IMR-90 (cell line): ENCODE data around the gene N4BP2L1. TPM values are rescaled to one million over a fixed set of nuclear protein-coding genes. Genes with fewer than 3 reads are reported as not detected.

Experiments used
- ATAC-seq: fragments of 200-7000 bp; cut with Tn5 transposase; 2 replicates; pipeline ENCODE4 v1.9.1; 2020; ENCODE audit warnings: low read depth, mild to moderate bottlenecking, moderate library complexity
- BruUV-seq: library from RNA; stranded (reverse); fragments of 400-500 nt; replicated peaks from 2 replicates; lab custom pipeline; 2021; lab: Mats Ljungman, UMichigan
- CTCF ChIA-PET: fragments of 300-600 bp; formaldehyde crosslinking; extraction: SDS; loops from one replicate; lab custom pipeline; 2021; ENCODE audit warnings: antibody characterized with exemption; lab: Yijun Ruan, JAX
- POLR2A ChIA-PET: fragments of 300-600 bp; sonication (Branson Sonifier 250); formaldehyde crosslinking; loops from one replicate; lab custom pipeline; 2022; ENCODE audit warnings: antibody characterized with exemption; ENCODE audit not compliant: unreplicated experiment; lab: Charles Lee
- DNase-seq: peaks from one replicate; pipeline ENCODE4 v3.0.0; 2013
- H2AFZ ChIP-seq: replicated peaks from 2 replicates; pipeline ENCODE3; 2013; ENCODE audit warnings: low read length, mild to moderate bottlenecking; ENCODE audit not compliant: poor library complexity
- H2AK5ac ChIP-seq: 2 replicates; pipeline ENCODE4 v1.6.1; 2013; ENCODE audit warnings: low read depth, low read length, inconsistent platforms
- H2AK9ac ChIP-seq: replicated peaks from 2 replicates; pipeline ENCODE3; 2013; ENCODE audit warnings: mild to moderate bottlenecking, low read depth, low read length, moderate library complexity; ENCODE audit not compliant: poor library complexity
- H2BK120ac ChIP-seq: 2 replicates; pipeline ENCODE4 v1.6.1; 2013; ENCODE audit warnings: low read depth, low read length, inconsistent platforms
- H2BK15ac ChIP-seq: 3 replicates; pipeline ENCODE4 v1.6.1; 2013; ENCODE audit warnings: low read depth, low read length, inconsistent platforms
- H2BK20ac ChIP-seq: 2 replicates; pipeline ENCODE4 v1.6.1; 2013; ENCODE audit warnings: low read depth, mild to moderate bottlenecking, inconsistent platforms, low read length, moderate library complexity
- H2BK5ac ChIP-seq: 2 replicates; pipeline ENCODE4 v1.6.1; 2013; ENCODE audit warnings: mild to moderate bottlenecking, low read depth, low read length, inconsistent platforms; ENCODE audit not compliant: poor library complexity, severe bottlenecking
- H3K14ac ChIP-seq: replicated peaks from 2 replicates; pipeline ENCODE4 v1.6.1; 2013; ENCODE audit warnings: low read depth, low read length, inconsistent platforms
- H3K18ac ChIP-seq: 2 replicates; pipeline ENCODE4 v1.6.1; 2013; ENCODE audit warnings: low read depth, low read length, control low read depth
- H3K23ac ChIP-seq: 2 replicates; pipeline ENCODE4 v1.6.1; 2013; ENCODE audit warnings: low read depth, low read length, inconsistent platforms
- H3K27ac ChIP-seq: 2 replicates; pipeline ENCODE4 v1.5.1; 2013; ENCODE audit warnings: mild to moderate bottlenecking, control low read depth, low read length; ENCODE audit not compliant: insufficient read depth
- H3K27me3 ChIP-seq: 2 replicates; pipeline ENCODE4 v1.6.1; 2013; ENCODE audit warnings: low read length; ENCODE audit not compliant: control insufficient read depth, insufficient read depth
- H3K36me3 ChIP-seq: 2 replicates; pipeline ENCODE4 v1.6.1; 2013; ENCODE audit warnings: low read length, mixed read lengths; ENCODE audit not compliant: control insufficient read depth, insufficient read depth
- H3K4ac ChIP-seq: 2 replicates; pipeline ENCODE4 v1.6.1; 2013; ENCODE audit warnings: low read depth, low read length, inconsistent platforms
- H3K4me1 ChIP-seq: 2 replicates; pipeline ENCODE4 v1.6.1; 2013; ENCODE audit warnings: low read length, mixed read lengths; ENCODE audit not compliant: control insufficient read depth, insufficient read depth
- H3K4me2 ChIP-seq: 2 replicates; pipeline ENCODE4 v1.6.1; 2013; ENCODE audit warnings: low read depth, mild to moderate bottlenecking, control low read depth, low read length, moderate library complexity
- H3K4me3 ChIP-seq: 2 replicates; pipeline ENCODE4 v1.5.1; 2013; ENCODE audit warnings: low read depth, mild to moderate bottlenecking, control low read depth, low read length, moderate library complexity; ENCODE audit not compliant: insufficient read depth
- H3K56ac ChIP-seq: 2 replicates; pipeline ENCODE4 v1.6.1; 2013; ENCODE audit warnings: low read length, inconsistent platforms; ENCODE audit not compliant: insufficient read depth; ENCODE audit errors: extremely low read depth
- H3K79me1 ChIP-seq, 2 experiments: 2 replicates each; pipeline ENCODE4 v1.6.1; 2013; ENCODE audit warnings: low read length in 2 of 2, inconsistent platforms in 1 of 2, low read depth in 1 of 2
- H3K9ac ChIP-seq: 2 replicates; pipeline ENCODE4 v1.6.1; 2013; ENCODE audit warnings: low read depth, low read length, control low read depth
- H3K9me1 ChIP-seq: 2 replicates; pipeline ENCODE4 v1.6.1; 2013; ENCODE audit warnings: low read length, inconsistent platforms; ENCODE audit not compliant: insufficient read depth
- H3K9me3 ChIP-seq: 2 replicates; pipeline ENCODE4 v1.6.1; 2013; ENCODE audit warnings: low read length; ENCODE audit not compliant: control insufficient read depth, insufficient read depth
- H4K20me1 ChIP-seq: 2 replicates; pipeline ENCODE4 v1.6.1; 2013; ENCODE audit warnings: low read length, inconsistent platforms; ENCODE audit not compliant: insufficient read depth
- H4K5ac ChIP-seq: 2 replicates; pipeline ENCODE4 v1.6.1; 2013; ENCODE audit warnings: mild to moderate bottlenecking, low read depth, low read length, control low read depth
- H4K8ac ChIP-seq, 2 experiments: 2 replicates each; pipeline ENCODE4 v1.6.1; 2013; ENCODE audit warnings: low read depth in 2 of 2, low read length in 2 of 2, control low read depth in 1 of 2, inconsistent platforms in 1 of 2
- H4K91ac ChIP-seq: 2 replicates; pipeline ENCODE4 v1.6.1; 2013; ENCODE audit warnings: low read depth, low read length, inconsistent platforms; ENCODE audit not compliant: insufficient read depth
- BHLHE40 ChIP-seq: fragments of 150-350 bp; IDR thresholded peaks from 2 replicates; pipeline ENCODE4 v1.6.1; 2016; ENCODE audit warnings: mild to moderate bottlenecking, low read depth, low read length
- CEBPB ChIP-seq: IDR thresholded peaks from 2 replicates; pipeline ENCODE4 v1.6.1; 2012; ENCODE audit warnings: low read depth, low read length, improper control_type of control experiment
- CHD1 ChIP-seq: IDR thresholded peaks from 2 replicates; pipeline ENCODE4 v1.6.1; 2012; ENCODE audit warnings: low read depth, low read length, improper control_type of control experiment
- CTCF ChIP-seq: conservative IDR thresholded peaks from 2 replicates; pipeline ENCODE4 v1.5.1; 2012; ENCODE audit warnings: mild to moderate bottlenecking, low read depth, low read length, improper control_type of control experiment
- ELK1 ChIP-seq: fragments of 150-350 bp; IDR thresholded peaks from 2 replicates; pipeline ENCODE4 v1.6.1; 2016; ENCODE audit warnings: low read depth, mild to moderate bottlenecking, low read length, moderate library complexity, borderline replicate concordance
- FOS ChIP-seq: fragments of 150-350 bp; IDR thresholded peaks from 2 replicates; pipeline ENCODE4 v1.6.1; 2016; ENCODE audit warnings: low read depth, low read length
- MAFK ChIP-seq: IDR thresholded peaks from 2 replicates; pipeline ENCODE4 v1.6.1; 2012; ENCODE audit warnings: low read depth, low read length, improper control_type of control experiment
- MAZ ChIP-seq: IDR thresholded peaks from 2 replicates; pipeline ENCODE4 v1.6.1; 2012; ENCODE audit warnings: low read depth, mild to moderate bottlenecking, low read length, improper control_type of control experiment, moderate library complexity, borderline replicate concordance
- MXI1 ChIP-seq: IDR thresholded peaks from 2 replicates; pipeline ENCODE4 v1.6.1; 2012; ENCODE audit warnings: low read depth, mild to moderate bottlenecking, low read length, moderate library complexity, borderline replicate concordance
- NFE2L2 ChIP-seq: fragments of 150-350 bp; IDR thresholded peaks from 2 replicates; pipeline ENCODE4 v1.6.1; 2016; ENCODE audit warnings: low read depth, mild to moderate bottlenecking, low read length
- POLR2A ChIP-seq: IDR thresholded peaks from 2 replicates; pipeline ENCODE4 v1.6.1; 2012; ENCODE audit warnings: mild to moderate bottlenecking, low read depth, low read length
- RAD21 ChIP-seq: IDR thresholded peaks from 2 replicates; pipeline ENCODE4 v1.6.1; 2012; ENCODE audit warnings: low read length, improper control_type of control experiment
- RCOR1 ChIP-seq: IDR thresholded peaks from 2 replicates; pipeline ENCODE4 v1.6.1; 2012; ENCODE audit warnings: mild to moderate bottlenecking, low read length, improper control_type of control experiment; ENCODE audit not compliant: insufficient replicate concordance
- RFX5 ChIP-seq: IDR thresholded peaks from 2 replicates; pipeline ENCODE4 v1.8.0; 2012; ENCODE audit warnings: low read depth, mild to moderate bottlenecking, low read length, moderate library complexity
- SMC3 ChIP-seq: fragments of 150-350 bp; IDR thresholded peaks from 2 replicates; pipeline ENCODE4 v1.6.1; 2016; ENCODE audit warnings: low read depth, mild to moderate bottlenecking, antibody characterized with exemption, low read length, moderate library complexity
- USF2 ChIP-seq: fragments of 150-350 bp; IDR thresholded peaks from 2 replicates; pipeline ENCODE4 v1.6.1; 2017; ENCODE audit warnings: mild to moderate bottlenecking, antibody characterized with exemption, low read length, low read depth
- WGBS, 2 experiments: methylation state at CpG; one replicate each; pipeline versions ENCODE4 v1.1.5 to v1.1.7; 2013; ENCODE audit warnings: missing lambda C conversion rate in 2 of 2; ENCODE audit not compliant: insufficient read length in 1 of 2; ENCODE audit errors: extremely low coverage in 2 of 2; 5-methylcytosine and 5-hydroxymethylcytosine counted together
- dilution Hi-C: fragments of 300-500 bp; cut with HindIII; formaldehyde crosslinking; loops from one replicate; pipeline ENCODE4 v1.14.3; 2018; ENCODE audit warnings: low sequenced_read_pairs; ENCODE audit not compliant: unreplicated experiment
- in situ Hi-C: fragments of 300-500 bp; cut with MboI; formaldehyde crosslinking; loops from 3 replicates; pipeline ENCODE4 v1.14.3; 2019; ENCODE audit warnings: low sequenced_read_pairs, inconsistent platforms, mixed read lengths
- intact Hi-C: fragments of 100-400 bp; cut with micrococcal nuclease; formaldehyde crosslinking; loops from 2 replicates; pipeline ENCODE4 v1.10.0; 2022
- polyA plus RNA-seq, 3 experiments: library from polyadenylated mRNA; depleted of rRNA; stranded (reverse); fragments of >200 nt; gene quantifications; 2 replicates each; pipeline ENCODE4 v1.2.3, GENCODE V29; 2012; ENCODE audit warnings: low replicate concordance in 1 of 3
- total RNA-seq: library from RNA; depleted of rRNA; stranded (reverse); fragments of >200 nt; gene quantifications from 2 replicates; pipeline ENCODE4 v1.2.3, GENCODE V29; 2012

Gene N4BP2L1
- total and polyA plus RNA-seq, 2 of the 4 experiments (the other 2 are of a cell fraction), result 0.18 to 0.46 TPM

- intact Hi-C loops, result no loop called here
- CTCF ChIA-PET, result interaction anchor here (1.3 kb wide), 1 partner anchor 12 kb away, joined by 3 read pairs; no protein-coding TSS in a partner anchor
These were observed 24.8 kb downstream of the N4BP2L1 start for GRCh38 chr13:32403108-32403507.

More at GRCh38 chr13:32403108-32403507, 24.8 kb downstream of the N4BP2L1 start:
- Histone ChIP-seq H2BK15ac (no peak overlapping the region), H3K27ac (no peak overlapping the region), H2AK9ac (no peak overlapping the region), H3K4ac (no peak overlapping the region), H2AK5ac (no peak overlapping the region), H2BK20ac (no peak overlapping the region), H3K9ac (no peak overlapping the region), H2AFZ (no peak overlapping the region), H3K36me3 (no peaks in the 10 kb centered on the region), H3K4me2 (no peak overlapping the region), H4K8ac (no peak overlapping the region), H3K14ac (no peak overlapping the region), H2BK120ac (no peak overlapping the region), H3K23ac (no peak overlapping the region), H3K18ac (no peak overlapping the region), H4K20me1 (no peaks in the 10 kb centered on the region), H3K56ac (no peak overlapping the region), H3K9me3 (no peaks in the 10 kb centered on the region), H2BK5ac (no peak overlapping the region), H4K91ac (no peak overlapping the region), H3K27me3 (no peaks in the 10 kb centered on the region), H3K79me1 (no peaks in the 10 kb centered on the region), H3K9me1 (no peaks in the 10 kb centered on the region), H4K5ac (no peak overlapping the region), H3K4me3 (no peak overlapping the region), H3K4me1 (no peaks in the 10 kb centered on the region; the same call in 1 of the 2 replicates)
- DNase-seq (no peak), ATAC-seq (no peak)
- POLR2A ChIA-PET, result no interaction called here
- BruUV-seq, result no TSS peak
- in situ Hi-C loops, result no loop called here
- dilution Hi-C loops, result no loop called here
- TF ChIP-seq RAD21, result no peak
- TF ChIP-seq NFE2L2, result no peak
- TF ChIP-seq SMC3, result no peak
- TF ChIP-seq USF2, result no peak
- no peak for TF ChIP-seq BHLHE40
- no peak for TF ChIP-seq CTCF
- TF ChIP-seq CHD1, result no peak
- no peak for TF ChIP-seq POLR2A
- no peak for TF ChIP-seq ELK1
- no peak for TF ChIP-seq MAFK
- TF ChIP-seq MXI1, result no peak
- no peak for TF ChIP-seq RCOR1
- TF ChIP-seq CEBPB, result no peak
- TF ChIP-seq MAZ, result no peak
- no peak for TF ChIP-seq FOS
- no peak for TF ChIP-seq RFX5
- WGBS, 2 experiments, result no CpG with 5 or more reads among the region's 4 CpGs
